GM21367 (cell line): Measurements from ENCODE around the gene FAM78B.

Experiments used
- ATAC-seq: cut with Tn5 transposase; IDR thresholded peaks from one replicate; pipeline ENCODE4 v1.9.1; 2021; ENCODE audit not compliant: unreplicated experiment

Gene FAM78B

GRCh38 chr1:166164995-166165660, 1.7 kb downstream of the FAM78B start:
- ATAC-seq, result no peak

- no peak for ATAC-seq
These were observed 2.2 kb downstream of the FAM78B start for GRCh38 chr1:166164646-166164994.

GRCh38 chr1:166159656-166160055, 7.1 kb downstream of the FAM78B start:
- no peak for ATAC-seq

DNA sequence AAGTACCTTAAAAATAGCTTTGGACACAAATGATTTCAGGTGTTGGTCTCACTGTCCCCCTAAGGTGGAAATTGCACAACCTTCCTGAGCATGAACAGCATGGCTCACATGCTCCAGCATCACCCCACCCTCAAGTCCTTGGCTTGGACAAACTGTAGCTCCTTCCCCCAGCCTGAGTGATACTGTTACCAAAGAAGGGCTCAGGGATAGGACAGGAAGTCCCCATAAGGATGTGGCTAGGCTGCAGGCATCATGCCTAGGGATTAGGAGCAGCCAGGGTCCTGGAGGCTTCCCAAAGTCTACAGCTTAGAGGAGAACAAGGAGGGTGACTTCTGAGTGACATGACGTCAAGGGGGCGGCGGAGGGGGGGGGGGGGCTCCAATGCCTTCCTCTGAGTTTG, 10.1 kb downstream of the FAM78B start:
- no peak for ATAC-seq

DNA sequence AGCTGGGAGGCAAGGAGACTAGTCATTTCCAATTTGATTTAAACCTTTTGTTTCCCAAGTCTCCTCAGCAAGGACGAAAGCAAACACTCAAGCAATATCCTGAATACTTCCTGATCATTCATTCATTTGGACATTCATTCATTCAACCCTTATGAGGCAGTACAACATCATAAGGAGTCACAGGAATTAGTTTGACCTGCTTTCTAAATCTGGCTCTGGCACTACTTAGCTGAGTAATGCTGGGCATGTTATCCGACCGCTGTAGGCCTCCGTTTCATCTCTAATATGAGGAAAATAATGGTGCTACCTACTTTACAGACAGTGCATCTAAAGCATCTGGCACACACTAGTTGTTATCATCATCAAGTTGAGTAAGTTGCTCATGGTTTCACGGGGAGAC, 11.7 kb downstream of the FAM78B start:
- ATAC-seq, result no peak

DNA sequence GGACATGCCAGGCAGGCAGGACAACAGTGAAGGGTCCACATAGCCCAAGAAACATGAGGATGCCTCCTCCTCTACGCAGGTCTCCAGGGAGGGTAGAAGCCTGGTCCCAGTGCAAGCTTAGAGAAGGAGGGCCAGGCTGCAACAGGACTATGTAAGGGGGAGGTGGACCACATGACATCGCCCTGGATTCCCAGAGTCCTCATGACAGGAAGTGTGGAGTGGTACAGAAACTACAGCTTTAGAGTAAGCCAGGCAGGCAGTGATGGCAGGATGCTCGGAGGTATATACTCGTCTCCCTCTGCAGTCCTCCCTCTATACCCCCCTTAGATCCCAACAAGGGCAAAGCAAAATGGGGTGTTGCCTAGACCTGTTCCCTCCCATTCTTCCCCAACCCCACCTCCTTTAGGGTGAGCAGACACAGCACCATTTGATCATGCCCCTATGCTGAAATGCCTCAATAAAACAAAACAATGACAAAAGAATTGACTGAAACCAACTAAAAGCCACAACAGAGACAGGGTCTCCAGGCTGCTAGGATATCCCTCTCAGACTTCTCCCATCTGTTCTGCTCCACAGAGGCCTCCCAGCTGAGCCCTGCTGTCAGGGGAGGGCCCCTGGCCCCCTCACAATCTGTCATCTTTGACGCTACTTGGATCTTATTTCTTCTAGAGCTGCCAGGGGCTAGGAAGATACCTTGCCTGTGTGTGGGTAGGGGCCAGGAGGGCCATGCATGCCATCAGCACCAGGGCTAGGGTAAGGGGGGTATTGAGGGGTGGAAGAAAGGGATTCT, 13.1 kb downstream of the FAM78B start:
- ATAC-seq, result no peak

DNA sequence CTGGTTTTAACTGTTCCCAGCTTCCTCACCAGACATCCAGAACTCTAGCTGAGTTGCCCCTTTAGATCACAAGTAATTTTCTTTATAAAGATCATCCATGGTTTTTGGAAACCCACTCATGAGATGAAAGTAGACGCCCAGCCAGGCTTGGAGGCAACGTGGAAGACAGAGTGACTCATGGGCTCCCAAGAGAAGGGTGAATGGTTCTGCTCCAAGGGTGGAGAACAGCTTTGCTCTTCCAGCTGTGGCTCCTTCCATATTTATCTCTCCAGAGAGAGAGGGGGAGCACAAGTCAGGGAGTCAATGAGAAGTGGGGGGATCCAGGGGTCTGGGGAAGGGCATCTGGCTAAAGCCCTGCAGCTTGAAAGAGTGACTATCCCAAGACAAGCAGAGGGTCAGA, 13.8 kb downstream of the FAM78B start:
- ATAC-seq, result no peak

DNA sequence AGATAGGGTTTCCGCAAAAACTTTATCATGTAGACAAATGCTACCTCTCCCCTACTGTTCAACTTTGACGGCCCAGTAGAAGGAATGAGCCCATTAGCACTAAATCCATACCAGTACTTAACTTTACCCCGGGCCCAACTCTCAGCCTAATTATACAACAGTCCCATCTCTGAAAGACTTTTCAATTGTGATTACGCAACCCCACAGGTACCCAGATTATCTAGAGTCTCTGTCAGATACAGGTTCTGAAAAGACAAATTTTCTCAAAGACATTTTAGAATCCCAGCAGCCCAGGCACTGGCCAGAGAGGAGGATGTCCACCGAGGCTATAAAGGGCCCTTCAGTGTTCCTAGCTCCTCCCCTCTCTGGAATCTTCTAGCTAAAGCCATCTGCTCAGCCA, 15.0 kb downstream of the FAM78B start:
- ATAC-seq, result no peak

- no peak for ATAC-seq
These were observed 21.3 kb downstream of the FAM78B start for GRCh38 chr1:166145499-166145898.

DNA sequence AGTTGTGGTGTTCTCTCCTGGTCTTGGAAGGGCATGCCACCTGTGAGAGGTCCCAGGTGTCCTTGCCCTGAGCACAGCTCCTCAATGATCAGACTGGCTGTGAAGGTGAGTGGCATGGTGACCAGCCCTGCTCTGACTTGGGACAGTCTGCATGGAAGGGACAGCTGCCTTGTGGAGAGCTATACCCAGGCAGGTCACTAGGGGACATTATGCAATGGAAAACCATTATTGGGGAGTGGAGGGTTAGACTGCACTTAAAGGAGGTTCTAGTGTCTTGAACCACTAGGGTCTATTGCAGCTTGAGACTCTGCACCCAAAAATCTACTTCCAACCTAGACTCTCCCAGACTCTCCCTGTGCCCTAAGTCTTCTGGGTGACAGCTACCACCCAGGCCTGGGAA, 24.8 kb downstream of the FAM78B start:
- ATAC-seq, result no peak

GRCh38 chr1:166140251-166140650, 26.6 kb downstream of the FAM78B start:
- ATAC-seq, result no peak

- no peak for ATAC-seq
These were observed 27.1 kb downstream of the FAM78B start for GRCh38 chr1:166139735-166140134.

DNA sequence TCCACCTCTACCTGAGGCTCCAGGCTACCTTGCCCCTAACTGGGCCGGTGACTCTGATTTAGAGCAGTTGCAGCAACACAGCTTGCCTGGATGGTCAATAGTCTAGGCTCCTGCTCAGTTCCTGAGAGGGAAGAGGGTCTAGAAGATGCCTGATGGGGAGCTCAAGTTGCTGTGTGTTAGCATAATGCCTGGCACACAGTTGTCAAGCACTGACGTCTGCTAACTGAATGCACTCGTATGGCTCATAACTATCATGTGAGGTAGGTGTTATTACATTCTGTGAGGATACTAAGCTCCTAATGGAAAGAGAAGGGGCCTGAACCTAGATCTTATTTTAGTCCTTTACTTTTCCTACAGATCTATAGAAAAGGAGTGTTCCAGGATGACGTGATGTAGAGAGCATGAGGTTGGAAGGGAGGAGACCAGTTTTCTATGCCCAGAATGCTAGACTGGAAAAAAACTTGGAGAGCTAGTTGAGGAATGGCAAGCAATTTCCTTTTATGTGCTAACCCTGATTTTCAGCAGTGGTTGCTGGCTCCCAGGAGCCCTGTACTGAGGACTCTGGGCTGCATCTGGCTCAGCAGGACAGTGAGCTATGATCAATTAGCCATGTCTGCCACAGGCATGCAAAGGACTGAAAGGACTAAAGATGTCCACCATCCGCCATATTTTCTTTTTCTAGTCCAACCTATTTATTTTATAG, 30.0 kb downstream of the FAM78B start:
- no peak for ATAC-seq

- no peak for ATAC-seq
These were observed 30.6 kb downstream of the FAM78B start for GRCh38 chr1:166136222-166136621.

GRCh38 chr1:166133857-166134256, 32.9 kb downstream of the FAM78B start:
- ATAC-seq, result no peak

DNA sequence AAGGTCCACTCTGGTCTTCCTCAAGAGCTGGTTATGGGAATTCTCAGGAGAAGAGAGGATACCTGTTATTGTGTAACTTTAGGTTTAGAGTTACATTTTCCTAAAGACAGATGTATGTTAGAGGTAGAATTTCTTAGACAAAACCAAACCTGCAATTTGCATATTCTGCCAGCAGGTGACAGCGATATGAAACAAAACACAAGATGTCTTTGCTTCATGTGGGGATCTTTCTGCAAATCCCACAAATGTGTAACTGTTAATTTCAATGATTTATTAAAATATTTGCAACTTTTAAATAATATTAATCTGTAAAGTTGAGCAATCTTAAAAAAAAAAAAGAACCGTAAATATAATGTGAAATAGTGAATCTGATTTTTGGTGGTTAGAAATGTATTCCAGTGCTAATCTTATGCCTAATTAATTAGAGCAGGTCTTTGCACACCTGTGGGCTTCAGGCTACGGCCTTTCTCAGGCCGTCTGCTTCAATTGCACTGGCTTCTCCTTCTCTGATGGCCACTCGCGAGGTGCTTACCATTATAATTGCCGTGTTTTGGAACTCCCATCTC, 33.4 kb downstream of the FAM78B start:
- no peak for ATAC-seq

DNA sequence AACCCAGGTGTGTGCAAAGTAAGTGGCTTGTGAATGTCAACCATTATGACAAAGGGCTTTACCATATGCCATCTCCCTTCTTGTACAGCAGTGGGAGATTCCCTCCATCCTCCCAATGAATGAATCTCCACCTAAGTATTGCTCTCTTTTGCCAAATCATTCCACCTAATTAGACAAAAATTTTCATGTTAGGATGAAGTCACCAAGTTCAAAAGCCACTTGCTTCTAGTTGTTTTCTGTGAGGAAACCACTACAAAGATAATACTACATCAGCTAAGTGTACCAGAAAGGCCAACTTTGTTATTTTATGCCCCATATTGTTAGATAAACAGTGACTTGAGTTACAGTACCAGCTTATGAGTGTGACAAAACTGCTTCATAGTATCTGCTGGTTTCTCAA, 34.3 kb downstream of the FAM78B start:
- no peak for ATAC-seq

- ATAC-seq, result no peak
These were observed 37.8 kb downstream of the FAM78B start for GRCh38 chr1:166129006-166129405.

DNA sequence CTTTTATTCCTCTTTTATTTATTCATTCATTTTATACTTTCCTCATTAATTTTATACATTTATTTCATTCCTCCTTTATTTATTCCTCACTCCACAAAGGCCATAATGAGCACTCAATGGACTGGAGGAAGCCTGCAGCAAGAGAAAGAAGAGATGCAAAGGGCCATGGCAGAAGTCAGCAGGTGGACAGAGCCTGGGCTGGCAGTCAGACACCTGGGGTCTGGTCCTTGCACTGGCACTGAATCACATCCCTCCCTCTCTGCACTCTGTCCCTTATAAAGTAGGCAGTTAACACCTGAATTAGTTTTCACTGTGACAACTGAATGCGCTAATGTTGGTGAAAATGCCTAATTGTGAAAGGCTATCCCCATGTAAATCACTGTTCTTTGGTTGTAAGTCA, 38.6 kb downstream of the FAM78B start:
- ATAC-seq, result no peak

GRCh38 chr1:166127003-166127402, 39.8 kb downstream of the FAM78B start:
- no peak for ATAC-seq

GRCh38 chr1:166122873-166123466, 43.8 kb downstream of the FAM78B start:
- ATAC-seq, result no peak
